ENCODE results near the gene SUGT1.

SUGT1 gene

GRCh38 chr13:52737965-52738364, 85.3 kb downstream of the SUGT1 start:
- DNase-seq (ENCODE audit: low read depth in 2 of 2) = no peak

- DNase-seq (ENCODE audit: low read depth in 2 of 2) = peak; percentile 6 to 25
Observed at GRCh38 chr13:52738719-52739467, 86.3 kb downstream of the SUGT1 start.

GRCh38 chr13:52739468-52740071, 86.9 kb downstream of the SUGT1 start, which contains the start of gene CNMD:
Gene CNMD (minus strand): TSS chr13:52739820. CDS start chr13:52739701, 119 bp downstream.
- no peak for DNase-seq (ENCODE audit: low read depth in 2 of 2)

- DNase-seq (ENCODE audit: low read depth in 2 of 2) = no peak
Observed at GRCh38 chr13:52743569-52743968, 90.9 kb downstream of the SUGT1 start.

- DNase-seq (ENCODE audit: low read depth in 2 of 2) = no peak
Observed at GRCh38 chr13:52743988-52744387, 91.4 kb downstream of the SUGT1 start.

GRCh38 chr13:52744842-52745375, 92.3 kb downstream of the SUGT1 start:
- no peak for DNase-seq (ENCODE audit: low read depth in 2 of 2)

GRCh38 chr13:52746141-52746540, 93.5 kb downstream of the SUGT1 start:
- DNase-seq (ENCODE audit: low read depth in 2 of 2) = no peak

GRCh38 chr13:52749419-52749818, 96.8 kb downstream of the SUGT1 start:
- no peak for DNase-seq (ENCODE audit: low read depth in 2 of 2)

All from stimulated activated CD4-positive, alpha-beta T cell treated with anti-CD3 and anti-CD28 coated beads, Interleukin-1b, Interleukin-23, amount 100 ng/mL, for 4 hours (primary cell).